Measurements from ENCODE around the gene CCDC197.

Gene CCDC197

DNA sequence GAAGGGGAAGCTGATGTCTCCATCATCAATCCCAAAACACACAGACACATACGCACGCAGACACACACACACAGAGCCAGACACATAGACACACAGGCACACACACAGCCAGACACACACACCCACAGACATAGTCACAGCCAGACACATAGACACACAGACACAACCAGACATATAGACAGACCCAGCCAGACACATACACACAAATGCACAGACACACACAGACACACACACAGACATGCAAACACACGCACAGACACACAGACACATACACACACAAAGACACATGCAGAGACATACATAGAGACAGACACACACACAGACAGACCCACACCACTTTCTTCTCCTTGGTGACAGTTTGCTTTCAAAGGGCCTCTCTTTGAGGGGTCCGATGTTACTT, 6.3 kb downstream of the CCDC197 start:
- TF ChIP-seq, protein P1, sequence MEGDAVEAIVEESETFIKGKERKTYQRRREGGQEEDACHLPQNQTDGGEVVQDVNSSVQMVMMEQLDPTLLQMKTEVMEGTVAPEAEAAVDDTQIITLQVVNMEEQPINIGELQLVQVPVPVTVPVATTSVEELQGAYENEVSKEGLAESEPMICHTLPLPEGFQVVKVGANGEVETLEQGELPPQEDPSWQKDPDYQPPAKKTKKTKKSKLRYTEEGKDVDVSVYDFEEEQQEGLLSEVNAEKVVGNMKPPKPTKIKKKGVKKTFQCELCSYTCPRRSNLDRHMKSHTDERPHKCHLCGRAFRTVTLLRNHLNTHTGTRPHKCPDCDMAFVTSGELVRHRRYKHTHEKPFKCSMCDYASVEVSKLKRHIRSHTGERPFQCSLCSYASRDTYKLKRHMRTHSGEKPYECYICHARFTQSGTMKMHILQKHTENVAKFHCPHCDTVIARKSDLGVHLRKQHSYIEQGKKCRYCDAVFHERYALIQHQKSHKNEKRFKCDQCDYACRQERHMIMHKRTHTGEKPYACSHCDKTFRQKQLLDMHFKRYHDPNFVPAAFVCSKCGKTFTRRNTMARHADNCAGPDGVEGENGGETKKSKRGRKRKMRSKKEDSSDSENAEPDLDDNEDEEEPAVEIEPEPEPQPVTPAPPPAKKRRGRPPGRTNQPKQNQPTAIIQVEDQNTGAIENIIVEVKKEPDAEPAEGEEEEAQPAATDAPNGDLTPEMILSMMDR (IDR thresholded peaks at IDR 0.05; ENCODE audit: low read depth, low read length): no peak
- in situ Hi-C loops (cut with HindIII; ENCODE audit: low sequenced_read_pairs): no loop called here
- no peak overlapping the region for H3K4me3 ChIP-seq (ENCODE audit: low read depth, low read length)
- DNase-seq (ENCODE audit: low read depth, low spot score): no peak

DNA sequence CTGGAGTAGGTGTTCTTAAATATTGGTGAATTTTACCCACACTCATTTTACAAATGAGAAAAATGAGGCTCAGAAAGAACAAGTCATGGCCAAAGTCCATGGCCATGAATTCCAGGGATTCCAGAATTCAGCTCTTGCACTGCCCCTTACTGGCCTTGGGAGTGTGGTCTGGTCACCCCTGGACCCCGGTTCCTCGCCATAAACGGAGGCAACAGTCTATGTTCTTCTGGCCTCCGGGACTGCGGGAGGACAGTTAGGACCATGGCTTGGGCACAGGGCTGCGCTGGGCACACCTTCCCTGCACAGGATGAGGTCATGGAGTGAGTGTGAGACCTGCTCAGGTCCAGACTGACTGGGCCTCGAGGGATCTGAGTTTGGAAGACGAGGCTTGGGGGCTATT, 6.9 kb downstream of the CCDC197 start:
- in situ Hi-C loops (cut with HindIII; ENCODE audit: low sequenced_read_pairs): no loop called here
- TF ChIP-seq, protein P1 (IDR thresholded peaks at IDR 0.05; ENCODE audit: low read depth, low read length): no peak
- DNase-seq (ENCODE audit: low read depth, low spot score): no peak

DNA sequence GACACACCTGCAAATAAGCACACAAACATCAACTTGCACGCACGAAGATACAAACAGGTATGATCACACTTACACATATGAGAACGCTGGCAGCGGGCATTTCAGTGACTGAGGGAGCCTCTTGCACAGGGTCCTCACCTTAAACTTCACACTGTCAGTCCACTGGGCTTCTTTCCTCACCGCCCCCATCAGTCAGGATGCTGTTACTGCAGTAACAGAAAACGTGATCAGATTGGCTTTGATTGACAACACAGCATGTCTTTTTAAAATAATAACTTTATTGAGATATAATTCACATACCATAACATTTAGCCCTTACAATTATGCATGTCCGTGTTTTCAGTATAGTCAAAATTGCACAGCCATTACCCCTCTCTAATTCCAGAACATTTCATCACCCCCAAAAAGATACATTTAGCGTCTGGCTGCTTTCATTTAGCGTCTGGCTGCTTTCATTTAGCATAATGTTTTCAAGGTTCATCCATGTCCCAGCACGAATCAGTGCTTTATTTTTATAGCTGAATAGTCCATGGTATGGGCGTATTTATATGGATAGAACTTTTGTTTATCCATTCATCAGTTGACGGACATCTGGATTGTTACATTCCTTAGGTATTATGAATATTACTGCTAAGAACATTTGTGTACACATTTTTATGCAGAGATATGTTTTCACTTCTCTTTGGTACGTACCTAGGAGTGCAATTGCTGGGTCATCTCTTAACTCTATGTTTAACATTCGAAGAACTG, 8.4 kb downstream of the CCDC197 start:
- TF ChIP-seq, protein P1 (IDR thresholded peaks at IDR 0.05; ENCODE audit: low read depth, low read length): peak; percentile 57
- H3K4me3 ChIP-seq (ENCODE audit: low read depth, low read length): no peak overlapping the region
- DNase-seq (ENCODE audit: low read depth, low spot score): no peak
- in situ Hi-C loops (cut with HindIII; ENCODE audit: low sequenced_read_pairs): no loop called here

More for the DNA sequence above, 6.9 kb downstream of the CCDC197 start:
- no peak overlapping the region for H3K4me3 ChIP-seq (ENCODE audit: low read depth, low read length)

DNA sequence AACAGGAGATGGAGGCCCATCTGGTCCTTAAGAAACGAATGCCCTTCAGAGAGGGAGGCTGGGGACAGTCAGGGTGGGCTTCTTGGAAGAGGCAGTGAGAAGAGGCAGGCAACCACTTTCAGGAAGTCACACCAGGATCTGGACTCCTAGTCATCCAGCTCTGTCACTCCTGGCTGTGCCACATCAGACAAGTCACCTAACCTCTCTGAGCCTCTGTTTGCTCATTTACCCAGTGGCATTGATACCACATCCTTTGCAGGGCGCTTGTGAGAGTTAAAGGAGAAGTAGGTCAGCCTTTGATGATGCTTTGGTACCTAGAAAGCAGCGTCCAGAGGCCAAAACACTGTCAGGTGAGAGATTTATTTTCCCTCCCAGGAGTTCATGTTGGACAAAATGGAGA, 11.1 kb downstream of the CCDC197 start:
- in situ Hi-C loops (cut with HindIII; ENCODE audit: low sequenced_read_pairs): no loop called here
- TF ChIP-seq, protein P1 (IDR thresholded peaks at IDR 0.05; ENCODE audit: low read depth, low read length): no peak
- H3K4me3 ChIP-seq (ENCODE audit: low read depth, low read length): no peak overlapping the region
- no peak for DNase-seq (ENCODE audit: low read depth, low spot score)

DNA sequence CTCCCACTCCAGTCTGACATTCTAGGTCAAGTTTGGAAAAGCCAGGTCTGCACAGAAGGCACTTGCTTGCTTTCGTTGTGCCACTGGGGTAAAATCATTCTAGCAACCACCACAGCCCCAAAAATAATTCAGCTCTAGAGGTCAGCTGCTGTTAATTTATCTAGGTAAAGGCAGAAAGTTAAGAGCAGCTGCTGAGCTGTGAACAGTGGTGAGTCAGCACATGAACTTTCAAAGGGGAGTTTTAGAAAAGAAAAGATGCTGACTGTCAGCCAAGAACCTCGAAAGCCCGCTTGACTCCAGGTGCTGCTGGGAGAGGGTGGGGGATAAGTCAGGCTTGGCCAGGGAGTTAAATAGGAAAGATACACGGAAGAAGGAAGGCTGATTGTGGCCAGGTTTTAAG, 12.7 kb downstream of the CCDC197 start:
- peak; percentile 70 for DNase-seq (ENCODE audit: low read depth, low spot score)
- H3K4me3 ChIP-seq (ENCODE audit: low read depth, low read length): no peak overlapping the region
- TF ChIP-seq, protein P1 (IDR thresholded peaks at IDR 0.05; ENCODE audit: low read depth, low read length): no peak
- in situ Hi-C loops (cut with HindIII; ENCODE audit: low sequenced_read_pairs): no loop called here

DNA sequence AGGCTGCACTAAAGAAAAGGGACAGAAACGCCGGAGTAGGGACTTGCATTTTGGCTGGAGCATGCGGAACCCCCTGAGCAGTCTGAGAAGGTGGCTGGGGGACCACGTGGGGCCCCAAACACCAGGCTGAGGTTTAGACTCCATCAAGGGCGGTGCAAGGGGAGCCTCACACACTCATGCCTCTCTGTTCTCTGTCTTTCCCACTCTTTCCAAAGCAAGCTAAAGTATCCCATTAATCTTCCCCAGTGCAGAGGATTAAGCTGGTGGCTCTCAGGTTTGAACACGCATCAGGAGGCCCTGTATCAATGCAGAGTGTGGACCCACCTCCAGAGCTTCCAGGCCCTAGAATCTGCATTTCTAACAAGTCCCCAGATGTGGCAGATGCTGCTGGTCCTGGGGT, 13.5 kb downstream of the CCDC197 start:
- TF ChIP-seq, protein P1 (IDR thresholded peaks at IDR 0.05; ENCODE audit: low read depth, low read length): no peak
- H3K4me3 ChIP-seq (ENCODE audit: low read depth, low read length): no peak overlapping the region
- no peak for DNase-seq (ENCODE audit: low read depth, low spot score)
- in situ Hi-C loops (cut with HindIII; ENCODE audit: low sequenced_read_pairs): no loop called here
